ENCODE data around the gene TMEM255B. TPM values are rescaled to one million over a fixed set of nuclear protein-coding genes. Genes with fewer than 3 reads are reported as not detected.

Gene TMEM255B
- total RNA-seq, 1 experiment from 2014 or later, result 2.8 TPM

- H3K27me3 ChIP-seq (ENCODE audit: insufficient read depth, low read length), result no peaks in the 10 kb centered on the region
- H3K23me2 ChIP-seq (ENCODE audit: insufficient read length, low read depth, low read length, poor library complexity, severe bottlenecking), result peaks cover 2% of the 10 kb centered on the region
- no peak overlapping the region for H2BK12ac ChIP-seq (ENCODE audit: insufficient read length, low read depth, low read length)
- no peaks in the 10 kb centered on the region for H3K79me2 ChIP-seq (ENCODE audit: insufficient read depth, low read length)
- no peak overlapping the region for H3K23ac ChIP-seq (ENCODE audit: insufficient read length, low read depth, low read length)
- no peak overlapping the region for H2AK5ac ChIP-seq (ENCODE audit: insufficient read length, low read length)
- no peaks in the 10 kb centered on the region for H3K79me1 ChIP-seq (ENCODE audit: insufficient read depth, low read depth, low read length, poor library complexity, severe bottlenecking)
- no peak overlapping the region for H3K14ac ChIP-seq (ENCODE audit: insufficient read depth, low read length)
- no peaks in the 10 kb centered on the region for H3K4me1 ChIP-seq (ENCODE audit: insufficient read depth, low read length)
- no peak overlapping the region for H2AFZ ChIP-seq (ENCODE audit: low read length)
- H3K4me2 ChIP-seq (ENCODE audit: insufficient read depth, insufficient read length, low read length), result no peak overlapping the region
- TF ChIP-seq CTCF (conservative IDR thresholded peaks at IDR 0.05), result no peak
- no peaks in the 10 kb centered on the region for H3K9me3 ChIP-seq (ENCODE audit: control insufficient read depth, low read depth, low read length)
- no peak overlapping the region for H3K4me3 Mint-ChIP-seq
- no peak overlapping the region for H4K8ac ChIP-seq (replicated peaks; ENCODE audit: insufficient read length, low read depth, low read length)
- H3K9me3 Mint-ChIP-seq, result peaks cover 5 to 13% of the 10 kb centered on the region in 2 experiments; a peak in 3 of 5 replicates
- H2BK120ac ChIP-seq (ENCODE audit: low read depth, low read length, poor library complexity, severe bottlenecking), result no peak overlapping the region
- peaks cover 0 to 3% (median 0%) of the 10 kb centered on the region in 3 experiments; a peak in 1 of 7 replicates for H3K36me3 Mint-ChIP-seq (ENCODE audit: insufficient read depth in 1 of 3, low read depth in 3 of 3)
- no peak for DNase-seq
- no peak overlapping the region for H3K18ac ChIP-seq (ENCODE audit: insufficient read length, low read depth, low read length)
- no peak overlapping the region for H4K91ac ChIP-seq (ENCODE audit: insufficient read length, low read depth, low read length)
- no peak overlapping the region for H2BK15ac ChIP-seq (ENCODE audit: low read depth, low read length)
- H4K5ac ChIP-seq (ENCODE audit: insufficient read length, low read depth, low read length), result no peak overlapping the region
- no peak overlapping the region for H3K9ac ChIP-seq (ENCODE audit: extremely low read depth, insufficient read length, low read length)
- H3K4me1 Mint-ChIP-seq, result no peaks in the 10 kb centered on the region
- no peaks in the 10 kb centered on the region for H4K20me1 ChIP-seq (ENCODE audit: control insufficient read depth, insufficient read depth, insufficient read length)
- no peak overlapping the region for H2BK20ac ChIP-seq (ENCODE audit: low read depth, low read length, poor library complexity, severe bottlenecking)
- no peak overlapping the region for H3T11ph ChIP-seq (ENCODE audit: low read length)
- WGBS (ENCODE audit: extremely low coverage, insufficient read length, low lambda C conversion rate), result no CpG with 5 or more reads among the region's 4 CpGs
- no peak overlapping the region for H3K4ac ChIP-seq (ENCODE audit: low read depth, low read length)
- no peak overlapping the region for H3K27ac Mint-ChIP-seq
- H3K56ac ChIP-seq (ENCODE audit: insufficient read length, low read depth, low read length), result no peak overlapping the region
- no peaks in the 10 kb centered on the region; the same call in 1 of the 2 replicates for H3K27me3 Mint-ChIP-seq (ENCODE audit: low read depth)
- no peak overlapping the region for H2BK5ac ChIP-seq (ENCODE audit: insufficient read length, low read length)
- H3K27ac ChIP-seq (ENCODE audit: insufficient read length, low read depth, low read length), result no peak overlapping the region
Measured at GRCh38 chr13:113730831-113731191, 28.2 kb upstream of the TMEM255B start.

All from H9 (cell line).